Astrocyte (in vitro differentiated cells and primary cell): Measurements from ENCODE around the gene PTPRD. TPM values are rescaled to one million over a fixed set of nuclear protein-coding genes. Genes with fewer than 3 reads are reported as not detected.

ENCODE experiments used
- DNase-seq: peaks from one replicate; pipeline ENCODE4 v3.0.0-alpha.2; 2010; ENCODE audit warnings: low read depth
- FAIRE-seq: peaks from 2 replicates; lab custom pipeline; 2011; peaks lifted over from hg19 to GRCh38; lab: Jason Lieb, UNC
- H2AFZ ChIP-seq: 2 replicates; pipeline ENCODE4 v1.6.0; 2012; ENCODE audit warnings: low read depth, low read length, inconsistent platforms
- H3K27ac ChIP-seq: 2 replicates; pipeline ENCODE4 v1.5.1; 2011; ENCODE audit warnings: low read depth, low read length, inconsistent platforms
- H3K27me3 ChIP-seq: 2 replicates; pipeline ENCODE4 v1.6.0; 2011; ENCODE audit warnings: low read length, inconsistent platforms; ENCODE audit not compliant: insufficient read depth
- H3K36me3 ChIP-seq: 2 replicates; pipeline ENCODE4 v1.5.1; 2011; ENCODE audit warnings: low read length, inconsistent platforms; ENCODE audit not compliant: insufficient read depth
- H3K4me1 ChIP-seq: 2 replicates; pipeline ENCODE4 v1.5.1; 2011; ENCODE audit warnings: low read length, inconsistent platforms; ENCODE audit not compliant: insufficient read depth
- H3K4me2 ChIP-seq: 2 replicates; pipeline ENCODE4 v1.6.0; 2012; ENCODE audit warnings: low read length, inconsistent platforms
- H3K4me3 ChIP-seq: 2 replicates; pipeline ENCODE4 v1.5.1; 2011; ENCODE audit warnings: low read depth, mild to moderate bottlenecking, low read length, inconsistent platforms; ENCODE audit not compliant: insufficient read depth
- H3K79me2 ChIP-seq: 2 replicates; pipeline ENCODE4 v1.6.0; 2012; ENCODE audit warnings: mild to moderate bottlenecking, low read length, inconsistent platforms; ENCODE audit not compliant: insufficient read depth
- H3K9ac ChIP-seq: 2 replicates; pipeline ENCODE4 v1.6.0; 2012; ENCODE audit warnings: mild to moderate bottlenecking, low read length, inconsistent platforms
- H3K9me3 ChIP-seq: 2 replicates; pipeline ENCODE4 v1.5.1; 2012; ENCODE audit warnings: low read depth, mild to moderate bottlenecking, low read length, inconsistent platforms; ENCODE audit not compliant: insufficient read depth
- H4K20me1 ChIP-seq: 2 replicates; pipeline ENCODE4 v1.6.0; 2012; ENCODE audit warnings: low read length, inconsistent platforms; ENCODE audit not compliant: insufficient read depth
- H3K27ac Mint-ChIP-seq: one replicate; pipeline ENCODE4 v1.8.0; 2021; ENCODE audit warnings: mild to moderate bottlenecking, mixed read lengths; ENCODE audit not compliant: unreplicated experiment
- H3K27me3 Mint-ChIP-seq: one replicate; pipeline ENCODE4 v1.8.0; 2021; ENCODE audit warnings: low read depth, mixed read lengths; ENCODE audit not compliant: unreplicated experiment
- H3K36me3 Mint-ChIP-seq: one replicate; pipeline ENCODE4 v1.8.0; 2021; ENCODE audit warnings: low read depth, mixed read lengths; ENCODE audit not compliant: unreplicated experiment
- H3K4me1 Mint-ChIP-seq: one replicate; pipeline ENCODE4 v1.8.0; 2021; ENCODE audit warnings: low read depth, mixed read lengths; ENCODE audit not compliant: unreplicated experiment
- H3K4me3 Mint-ChIP-seq: one replicate; pipeline ENCODE4 v1.8.0; 2021; ENCODE audit warnings: mild to moderate bottlenecking, moderate library complexity, mixed read lengths; ENCODE audit not compliant: unreplicated experiment
- H3K9me3 Mint-ChIP-seq: one replicate; pipeline ENCODE4 v1.8.0; 2021; ENCODE audit warnings: mild to moderate bottlenecking, mixed read lengths; ENCODE audit not compliant: unreplicated experiment
- CTCF ChIP-seq: IDR thresholded peaks from 2 replicates; pipeline ENCODE4 v1.5.1; 2011; ENCODE audit warnings: low read depth, mild to moderate bottlenecking, inconsistent platforms, low read length, moderate library complexity; ENCODE audit not compliant: insufficient read depth
- EZH2 ChIP-seq: IDR thresholded peaks from 2 replicates; pipeline ENCODE4 v1.6.1; 2012; ENCODE audit warnings: mild to moderate bottlenecking, low read length, inconsistent platforms; ENCODE audit not compliant: insufficient read depth
- total RNA-seq: library from RNA; stranded (reverse); gene quantifications from 2 replicates; pipeline ENCODE4 v1.2.1, GENCODE V29; 2021

PTPRD gene
- total RNA-seq, 1 donor from 2014 or later: 88.1 TPM

- no peaks in the 10 kb centered on the region for H4K20me1 ChIP-seq
- DNase-seq: no peak
- no peaks in the 10 kb centered on the region for H3K79me2 ChIP-seq
- H3K9me3 ChIP-seq: no peaks in the 10 kb centered on the region
- FAIRE-seq: no peak
- H2AFZ ChIP-seq: peak overlapping the region; percentile 38
- H3K27ac ChIP-seq: no peak overlapping the region
- no peak for TF ChIP-seq EZH2
- no peak for TF ChIP-seq CTCF
- Mint-ChIP-seq H3K9me3 (no peaks in the 10 kb centered on the region), H3K36me3 (no peaks in the 10 kb centered on the region), H3K27me3 (no peaks in the 10 kb centered on the region), H3K4me1 (peaks cover 7% of the 10 kb centered on the region), H3K27ac (no peak overlapping the region), H3K4me3 (no peak overlapping the region)
- H3K9ac ChIP-seq: no peak overlapping the region
- no peak overlapping the region for H3K4me3 ChIP-seq
- H3K4me2 ChIP-seq: peak overlapping the region; percentile 39
- no peaks in the 10 kb centered on the region for H3K4me1 ChIP-seq
- H3K36me3 ChIP-seq: no peaks in the 10 kb centered on the region
- H3K27me3 ChIP-seq: peaks cover 2% of the 10 kb centered on the region
Observed at GRCh38 chr9:8895106-8895860, 1717.5 kb downstream of the PTPRD start.

GRCh38 chr9:8890695-8891094, 1722.1 kb downstream of the PTPRD start:
- no peaks in the 10 kb centered on the region for H3K9me3 Mint-ChIP-seq
- FAIRE-seq (no peak), DNase-seq (no peak)
- H3K9ac ChIP-seq: no peak overlapping the region
- no peak overlapping the region for H3K4me3 Mint-ChIP-seq
- H3K79me2 ChIP-seq: no peaks in the 10 kb centered on the region
- H3K4me3 ChIP-seq: no peak overlapping the region
- TF ChIP-seq CTCF (no peak), EZH2 (no peak)
- H3K4me1 Mint-ChIP-seq: peaks cover 5% of the 10 kb centered on the region
- no peak overlapping the region for H2AFZ ChIP-seq
- no peaks in the 10 kb centered on the region for H3K9me3 ChIP-seq
- no peak overlapping the region for H3K27ac Mint-ChIP-seq
- no peaks in the 10 kb centered on the region for H4K20me1 ChIP-seq
- H3K36me3 ChIP-seq: no peaks in the 10 kb centered on the region
- H3K4me1 ChIP-seq: no peaks in the 10 kb centered on the region
- peaks cover 2% of the 10 kb centered on the region for H3K27me3 ChIP-seq
- H3K4me2 ChIP-seq: no peak overlapping the region
- H3K27me3 Mint-ChIP-seq: no peaks in the 10 kb centered on the region
- H3K36me3 Mint-ChIP-seq: no peaks in the 10 kb centered on the region
- no peak overlapping the region for H3K27ac ChIP-seq

GRCh38 chr9:8889100-8889499, 1723.7 kb downstream of the PTPRD start:
- no peak overlapping the region for H3K27ac Mint-ChIP-seq
- no peak overlapping the region for H2AFZ ChIP-seq
- no peak overlapping the region for H3K27ac ChIP-seq
- H3K36me3 Mint-ChIP-seq: no peaks in the 10 kb centered on the region
- H3K9me3 ChIP-seq: no peaks in the 10 kb centered on the region
- no peak overlapping the region for H3K4me3 Mint-ChIP-seq
- H3K9ac ChIP-seq: no peak overlapping the region
- TF ChIP-seq CTCF: no peak
- TF ChIP-seq EZH2: no peak
- H3K4me1 Mint-ChIP-seq: peaks cover 5% of the 10 kb centered on the region
- H3K4me1 ChIP-seq: no peaks in the 10 kb centered on the region
- H3K36me3 ChIP-seq: no peaks in the 10 kb centered on the region
- H4K20me1 ChIP-seq: no peaks in the 10 kb centered on the region
- no peak overlapping the region for H3K4me2 ChIP-seq
- DNase-seq: no peak
- H3K27me3 ChIP-seq: no peaks in the 10 kb centered on the region
- H3K9me3 Mint-ChIP-seq: no peaks in the 10 kb centered on the region
- H3K4me3 ChIP-seq: no peak overlapping the region
- H3K79me2 ChIP-seq: no peaks in the 10 kb centered on the region
- FAIRE-seq: no peak
- peaks cover 3% of the 10 kb centered on the region for H3K27me3 Mint-ChIP-seq
